Retina (tissue), 1 donor: Measurements from ENCODE around the gene CRK.
"Not testable (repeated sequence)": the region's sequence is repeated elsewhere in the genome, so short reads cannot be mapped to it uniquely, and the experiment has no call there.

Source experiments
- DNase-seq: peaks from one replicate; pipeline ENCODE4 v3.0.0-alpha.2; 2016

Gene CRK

GRCh38 chr17:1384905-1385435 lies 71.1 kb downstream of the CRK start:
- DNase-seq = no peak

- no peak for DNase-seq
Measured at GRCh38 chr17:1379930-1380313, 76.1 kb downstream of the CRK start.

GRCh38 chr17:1379208-1379929 lies 76.7 kb downstream of the CRK start:
- no peak for DNase-seq

GRCh38 chr17:1378476-1378860 lies 77.6 kb downstream of the CRK start:
- DNase-seq = not testable (repeated sequence)

- DNase-seq = no peak
Measured at GRCh38 chr17:1377334-1377733, 78.7 kb downstream of the CRK start.

GRCh38 chr17:1376061-1376460 lies 80.0 kb downstream of the CRK start:
- DNase-seq = no peak

- DNase-seq = no peak
Measured at GRCh38 chr17:1375615-1376014, 80.4 kb downstream of the CRK start.

- DNase-seq = no peak
Measured at GRCh38 chr17:1374431-1375177, 81.4 kb downstream of the CRK start.

GRCh38 chr17:1373707-1374237 lies 82.3 kb downstream of the CRK start:
- no peak for DNase-seq

GRCh38 chr17:1372618-1373017 lies 83.4 kb downstream of the CRK start:
- no peak for DNase-seq

- DNase-seq = no peak
Measured at GRCh38 chr17:1371893-1372590, 84.0 kb downstream of the CRK start.
